Small intestine (tissue), 7 donors: ENCODE data around the gene STX7. TPM values are rescaled to one million over a fixed set of nuclear protein-coding genes. Genes with fewer than 3 reads are reported as not detected.
A peak's percentile ranks its signal among the peaks of the same experiment; 100 is the strongest.

Experiments
- DNase-seq, 2 donors: peaks; one replicate each; pipeline versions ENCODE4 v3.0.0 to v3.0.0-alpha.2; 2013
- FAIRE-seq: peaks from 2 replicates; lab custom pipeline; 2012; peaks lifted over from hg19 to GRCh38; lab: Jason Lieb, UNC
- H3K27ac ChIP-seq, 3 donors: one replicate each; pipeline ENCODE4 v1.5.1; 2013; ENCODE audit warnings: low read length in 2 of 3, mild to moderate bottlenecking in 2 of 3, control low read depth in 1 of 3, inconsistent platforms in 1 of 3, low read depth in 1 of 3, moderate library complexity in 1 of 3
- H3K27me3 ChIP-seq, 3 donors: one replicate each; pipeline ENCODE4 v1.6.1; 2013; ENCODE audit warnings: low read length in 3 of 3, inconsistent platforms in 1 of 3; ENCODE audit not compliant: control insufficient read depth in 3 of 3, insufficient read depth in 3 of 3
- H3K36me3 ChIP-seq, 3 donors: one replicate each; pipeline ENCODE4 v1.6.1; 2013; ENCODE audit warnings: low read length in 3 of 3, inconsistent platforms in 1 of 3, low read depth in 1 of 3, mild to moderate bottlenecking in 1 of 3, moderate library complexity in 1 of 3; ENCODE audit not compliant: control insufficient read depth in 3 of 3, insufficient read depth in 2 of 3
- H3K4me1 ChIP-seq, 3 donors: one replicate each; pipeline ENCODE4 v1.6.1; 2013; ENCODE audit warnings: low read length in 2 of 3, inconsistent platforms in 1 of 3, low read depth in 1 of 3, mild to moderate bottlenecking in 1 of 3, moderate library complexity in 1 of 3; ENCODE audit not compliant: control insufficient read depth in 3 of 3, insufficient read depth in 2 of 3
- H3K4me3 ChIP-seq, 3 donors: one replicate each; pipeline ENCODE4 v1.5.1; 2013; ENCODE audit warnings: low read length in 3 of 3, control low read depth in 1 of 3, inconsistent platforms in 1 of 3, low read depth in 1 of 3, mild to moderate bottlenecking in 1 of 3, moderate library complexity in 1 of 3
- H3K9me3 ChIP-seq, 2 donors: one replicate each; pipeline ENCODE4 v1.6.1; 2013; ENCODE audit warnings: low read depth in 1 of 2, low read length in 1 of 2; ENCODE audit not compliant: control insufficient read depth in 2 of 2, insufficient read depth in 1 of 2
- whole genome bisulfite sequencing, 3 donors: extraction: QIAGEN DNeasy Blood & Tissue Kit; methylation state at CpG; one replicate each; pipeline ENCODE4 v1.1.7; 2013; 5-methylcytosine and 5-hydroxymethylcytosine counted together
- polyA plus RNA-seq, 4 donors: library from polyadenylated mRNA; stranded (reverse) in 3 of 4; unstranded in 1 of 4; fragments of 200-250 nt in 3 of 4; fragments of 120-200 nt in 1 of 4; gene quantifications; one replicate each; pipeline versions ENCODE4 v1.2.1 to v1.2.3, GENCODE V29; 2013
- donor health status: healthy with polysubstance abuse.
- donor health status: control.
- donor health status: control.
- donor health status: Bipolar disorder and iron deficiency.
- donor health status: healthy.

STX7 gene
- polyA plus RNA-seq, 4 donors, result 24.7 to 91.8 (median 34.6) TPM

GRCh38 chr6:132464538-132465256 lies 48.2 kb downstream of the STX7 start:
- H3K27me3 ChIP-seq, result no peaks in the 10 kb centered on the region
- DNase-seq (no peak), FAIRE-seq (no peak)
- H3K9me3 ChIP-seq, result no peaks in the 10 kb centered on the region
- no peaks in the 10 kb centered on the region for H3K4me1 ChIP-seq
- no peak overlapping the region for H3K4me3 ChIP-seq
- peaks cover 6 to 25% (median 25%) of the 10 kb centered on the region in 3 donors for H3K36me3 ChIP-seq
- H3K27ac ChIP-seq, result no peak overlapping the region
- 86 to 88% (median 88%) methylated on average over 5 of the region's 5 CpGs for whole genome bisulfite sequencing, 3 donors

GRCh38 chr6:132461958-132462357 lies 51.0 kb downstream of the STX7 start:
- 92 to 95% (median 93%) methylated on average over 6 of the region's 6 CpGs for WGBS, 3 donors
- DNase-seq (no peak), FAIRE-seq (no peak)
- no peak overlapping the region for H3K27ac ChIP-seq
- no peak overlapping the region for H3K4me3 ChIP-seq
- no peaks in the 10 kb centered on the region for H3K27me3 ChIP-seq
- H3K9me3 ChIP-seq, result no peaks in the 10 kb centered on the region
- H3K36me3 ChIP-seq, result peaks cover 11 to 30% (median 26%) of the 10 kb centered on the region in 3 donors
- no peaks in the 10 kb centered on the region for H3K4me1 ChIP-seq

GRCh38 chr6:132459605-132459952 lies 53.3 kb downstream of the STX7 start:
- Histone ChIP-seq H3K4me1 (no peaks in the 10 kb centered on the region), H3K36me3 (peaks cover 11 to 32% (median 31%) of the 10 kb centered on the region in 3 donors), H3K27me3 (no peaks in the 10 kb centered on the region), H3K27ac (no peak overlapping the region), H3K9me3 (no peaks in the 10 kb centered on the region), H3K4me3 (no peak overlapping the region)
- FAIRE-seq (no peak), DNase-seq (no peak)
- 88 to 99% (median 91%) methylated on average over 3 of the region's 3 CpGs for WGBS, 3 donors

GRCh38 chr6:132458887-132459604 lies 53.9 kb downstream of the STX7 start:
- Histone ChIP-seq H3K9me3 (no peaks in the 10 kb centered on the region), H3K36me3 (peaks cover 11 to 32% (median 30%) of the 10 kb centered on the region in 3 donors), H3K4me1 (no peaks in the 10 kb centered on the region), H3K27ac (no peak overlapping the region), H3K27me3 (no peaks in the 10 kb centered on the region), H3K4me3 (no peak overlapping the region)
- WGBS, 3 donors, result 92 to 97% (median 93%) methylated on average over 6 of the region's 6 CpGs
- DNase-seq (no peak), FAIRE-seq (no peak)

GRCh38 chr6:132456700-132457143 lies 56.2 kb downstream of the STX7 start:
- Histone ChIP-seq H3K27ac (no peak overlapping the region), H3K27me3 (no peaks in the 10 kb centered on the region), H3K4me1 (no peaks in the 10 kb centered on the region), H3K9me3 (no peaks in the 10 kb centered on the region), H3K4me3 (no peak overlapping the region), H3K36me3 (peaks cover 5 to 18% (median 18%) of the 10 kb centered on the region in 3 donors)
- FAIRE-seq (no peak), DNase-seq (peak in 1 of 2 donors; percentile 6)
- WGBS, 3 donors, result 69 to 86% (median 84%) methylated on average over 4 of the region's 4 CpGs

- H3K36me3 ChIP-seq, result peaks cover 0 to 4% (median 2%) of the 10 kb centered on the region in 3 donors
- 97 to 98% (median 97%) methylated on average over 5 of the region's 5 CpGs for WGBS, 3 donors
- FAIRE-seq, result no peak
These were observed 66.1 kb downstream of the STX7 start for GRCh38 chr6:132446855-132447241.

GRCh38 chr6:132446141-132446854 lies 66.6 kb downstream of the STX7 start:
- no peaks in the 10 kb centered on the region for H3K27me3 ChIP-seq
- peaks cover 0 to 4% (median 2%) of the 10 kb centered on the region in 3 donors for H3K36me3 ChIP-seq
- no peak for FAIRE-seq
- no peak overlapping the region for H3K4me3 ChIP-seq
- peaks cover 0 to 4% of the 10 kb centered on the region in 2 donors for H3K9me3 ChIP-seq
- WGBS, 3 donors, result 85 to 92% (median 88%) methylated on average over 4 of the region's 4 CpGs
- no peaks in the 10 kb centered on the region for H3K4me1 ChIP-seq
- DNase-seq, result no peak
- H3K27ac ChIP-seq, result no peak overlapping the region

More at GRCh38 chr6:132446855-132447241, 66.1 kb downstream of the STX7 start:
- Histone ChIP-seq H3K4me1 (no peaks in the 10 kb centered on the region), H3K9me3 (peaks cover 0 to 4% of the 10 kb centered on the region in 2 donors), H3K27ac (no peak overlapping the region), H3K4me3 (no peak overlapping the region), H3K27me3 (no peaks in the 10 kb centered on the region)
- DNase-seq, result no peak
